Kidney (tissue), 14 donors: ENCODE results near the gene TLNRD1. TPM values are rescaled to one million over a fixed set of nuclear protein-coding genes. Genes with fewer than 3 reads are reported as not detected.

ENCODE experiments used
- DNase-seq, 5 donors: peaks; one replicate each; pipeline ENCODE4 v3.0.0-alpha.2; 2013 to 2020
- FAIRE-seq: peaks from 2 replicates; lab custom pipeline; 2012; peaks lifted over from hg19 to GRCh38; lab: Jason Lieb, UNC
- H3K27ac ChIP-seq, 2 donors: one replicate each; pipeline ENCODE4 v1.7.0; 2013; ENCODE audit warnings: low read depth in 2 of 2, low read length in 2 of 2, inconsistent platforms in 1 of 2
- H3K27me3 ChIP-seq: one replicate; pipeline ENCODE4 v1.7.1; 2013; ENCODE audit warnings: low read length, inconsistent platforms; ENCODE audit not compliant: control insufficient read depth, insufficient read depth
- H3K36me3 ChIP-seq, 3 donors: one replicate each; pipeline versions ENCODE4 v1.7.0 to v1.7.1; 2013; ENCODE audit warnings: low read length in 3 of 3, control low read depth in 1 of 3, inconsistent platforms in 1 of 3; ENCODE audit not compliant: insufficient read depth in 3 of 3, control insufficient read depth in 2 of 3
- H3K4me1 ChIP-seq, 3 donors: one replicate each; pipeline versions ENCODE4 v1.7.0 to v1.7.1; 2013; ENCODE audit warnings: low read length in 3 of 3, inconsistent platforms in 1 of 3, low read depth in 1 of 3; ENCODE audit not compliant: control insufficient read depth in 2 of 3, insufficient read depth in 2 of 3
- H3K4me3 ChIP-seq, 3 donors: one replicate each; pipeline versions ENCODE4 v1.7.0 to v1.8.1; 2013; ENCODE audit warnings: low read length in 3 of 3, control low read depth in 1 of 3, inconsistent platforms in 1 of 3
- H3K9ac ChIP-seq, 3 donors: one replicate each; pipeline versions ENCODE4 v1.7.0 to v1.7.1; 2013; ENCODE audit warnings: low read length in 3 of 3, control low read depth in 1 of 3, inconsistent platforms in 1 of 3
- H3K9me3 ChIP-seq, 3 donors: one replicate each; pipeline versions ENCODE4 v1.7.0 to v1.7.1; 2013; ENCODE audit warnings: low read length in 3 of 3, control low read depth in 1 of 3, inconsistent platforms in 1 of 3; ENCODE audit not compliant: control insufficient read depth in 2 of 3, insufficient read depth in 1 of 3
- CTCF ChIP-seq: IDR thresholded peaks from 3 replicates; pipeline ENCODE4 v1.5.1; 2012; ENCODE audit warnings: mild to moderate bottlenecking, moderate library complexity, borderline replicate concordance; ENCODE audit not compliant: insufficient read depth; ENCODE audit errors: extremely low read depth
- intact Hi-C: fragments of 100-400 bp; cut with DNase I; formaldehyde crosslinking; loops from one replicate; pipeline ENCODE4 v1.11.1; 2022
- polyA plus RNA-seq: library from polyadenylated mRNA; stranded (reverse); fragments of 350-450 nt; fragmentation: Illumina TruSeq; extraction: RNeasy Lipid Tissue Mini Kit (QIAGEN cat#74804); gene quantifications from one replicate; pipeline ENCODE4 v1.2.3, GENCODE V29; 2014; ENCODE audit warnings: low read depth, low replicate concordance; ENCODE audit not compliant: insufficient read depth
- total RNA-seq: library from RNA; stranded (reverse); fragmentation: NEBNext Ultra II Directional; extraction: Animal tissue kit (Norgen Biotek cat#: 25700); gene quantifications from one replicate; pipeline ENCODE4 v1.2.1, GENCODE V29; 2021
- donor health status: control.
- donor health status: control.
- donor health status: control.
- donor health status: control.
- donor health status: control.
- donor health status: DM: yes; HTN: yes; CAD: no.
- donor health status: Normal renal cell carcinoma (clear cell type).

The TLNRD1 gene
- total and polyA plus RNA-seq, 2 donors from 2014 or later, result 7.4 to 16.7 TPM

- Histone ChIP-seq H3K9me3 (no peaks in the 10 kb centered on the region), H3K4me3 (no peak overlapping the region), H3K27ac (no peak overlapping the region), H3K27me3 (no peaks in the 10 kb centered on the region), H3K4me1 (no peaks in the 10 kb centered on the region), H3K36me3 (peaks cover 2 to 7% (median 2%) of the 10 kb centered on the region in 3 donors), H3K9ac (no peak overlapping the region)
- no peak for TF ChIP-seq CTCF
- intact Hi-C loops, result loop anchor here (10.0 kb wide), 1 partner anchor 512 kb away; no protein-coding TSS in a partner anchor
- FAIRE-seq, result no peak
- DNase-seq, result no peak
Measured at GRCh38 chr15:80966431-80967197, 34.1 kb upstream of the TLNRD1 start.

GRCh38 chr15:80967451-80967850, 33.3 kb upstream of the TLNRD1 start:
- intact Hi-C loops, result loop anchor here (10.0 kb wide), 1 partner anchor 513 kb away; no protein-coding TSS in a partner anchor
- no peak for FAIRE-seq
- no peak for TF ChIP-seq CTCF
- H3K4me1 ChIP-seq, result no peaks in the 10 kb centered on the region
- DNase-seq, result peak in 3 of 5 donors; percentile 43 to 69 (median 52)
- no peaks in the 10 kb centered on the region for H3K9me3 ChIP-seq
- H3K36me3 ChIP-seq, result peaks cover 2 to 7% (median 2%) of the 10 kb centered on the region in 3 donors
- no peak overlapping the region for H3K27ac ChIP-seq
- no peak overlapping the region for H3K4me3 ChIP-seq
- H3K27me3 ChIP-seq, result no peaks in the 10 kb centered on the region
- no peak overlapping the region for H3K9ac ChIP-seq

- FAIRE-seq, result no peak
- Histone ChIP-seq H3K27me3 (no peaks in the 10 kb centered on the region), H3K36me3 (peaks cover 2 to 7% (median 2%) of the 10 kb centered on the region in 3 donors), H3K9ac (no peak overlapping the region), H3K4me1 (no peaks in the 10 kb centered on the region), H3K27ac (no peak overlapping the region), H3K4me3 (no peak overlapping the region), H3K9me3 (no peaks in the 10 kb centered on the region)
- TF ChIP-seq CTCF, result no peak
- DNase-seq, result no peak
- intact Hi-C loops, result loop anchor here (10.0 kb wide), 1 partner anchor 513 kb away; no protein-coding TSS in a partner anchor
Measured at GRCh38 chr15:80967991-80968510, 32.7 kb upstream of the TLNRD1 start.
